A549 treated with ZK216348 at 1 μM for 4 hours (cell line): ENCODE measurements around the gene BORCS5. TPM values are rescaled to one million over a fixed set of nuclear protein-coding genes. Genes with fewer than 3 reads are reported as not detected.

Experiments
- total RNA-seq: library from RNA; stranded (reverse); fragments of 200-300 nt; extraction: Qiagen RNA extraction; gene quantifications from 5 replicates; pipeline ENCODE4 v1.2.3, GENCODE V29; 2022; ENCODE audit warnings: low read depth

The BORCS5 gene
- total RNA-seq, result 10.0 to 11.7 TPM (median 10.4 TPM) in 5 replicates

DNA sequence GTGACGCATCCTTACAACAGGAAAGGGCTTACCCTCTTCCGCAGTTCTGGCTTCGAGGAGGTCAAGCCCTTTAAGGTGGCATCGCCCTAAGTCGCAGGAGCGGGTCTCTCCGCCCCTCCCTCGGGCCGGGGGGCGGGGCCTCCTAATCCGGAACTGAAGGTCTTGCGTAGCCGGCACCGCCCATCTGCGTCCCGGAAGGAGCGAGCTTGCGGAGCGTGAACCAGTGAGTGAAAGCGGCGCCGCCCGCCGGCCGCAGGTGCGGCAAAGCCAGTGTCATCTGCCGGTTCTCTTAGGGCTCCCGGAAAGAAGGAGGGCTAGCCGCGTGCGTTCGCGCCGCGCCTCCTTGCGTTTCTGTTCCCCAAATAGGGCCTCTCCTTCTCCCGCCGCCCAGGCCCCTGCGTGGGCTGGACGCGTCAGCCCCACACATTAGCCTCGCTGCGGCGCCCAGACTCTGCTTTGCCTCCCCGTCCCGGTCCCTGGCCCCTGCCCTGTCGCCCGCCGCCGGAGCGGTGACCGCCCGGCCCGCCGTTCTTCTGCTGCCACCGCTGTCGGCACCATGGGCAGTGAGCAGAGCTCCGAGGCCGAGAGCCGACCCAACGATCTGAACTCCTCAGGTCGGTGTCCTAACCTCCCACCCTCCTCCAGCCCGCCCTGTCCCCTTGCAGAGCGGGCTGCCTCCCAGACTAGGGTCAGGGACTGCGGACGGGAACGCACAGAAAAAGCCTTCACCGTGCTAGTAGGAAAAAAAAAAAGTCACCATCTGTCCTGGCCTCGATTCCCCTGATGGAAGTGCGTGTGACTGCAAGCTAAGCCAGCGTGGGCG, at the start of gene BORCS5:
TSS of gene BORCS5 (plus strand) at position 183 of the 823 bp plus-strand sequence. CDS start at position 557, 374 bp downstream.

DNA sequence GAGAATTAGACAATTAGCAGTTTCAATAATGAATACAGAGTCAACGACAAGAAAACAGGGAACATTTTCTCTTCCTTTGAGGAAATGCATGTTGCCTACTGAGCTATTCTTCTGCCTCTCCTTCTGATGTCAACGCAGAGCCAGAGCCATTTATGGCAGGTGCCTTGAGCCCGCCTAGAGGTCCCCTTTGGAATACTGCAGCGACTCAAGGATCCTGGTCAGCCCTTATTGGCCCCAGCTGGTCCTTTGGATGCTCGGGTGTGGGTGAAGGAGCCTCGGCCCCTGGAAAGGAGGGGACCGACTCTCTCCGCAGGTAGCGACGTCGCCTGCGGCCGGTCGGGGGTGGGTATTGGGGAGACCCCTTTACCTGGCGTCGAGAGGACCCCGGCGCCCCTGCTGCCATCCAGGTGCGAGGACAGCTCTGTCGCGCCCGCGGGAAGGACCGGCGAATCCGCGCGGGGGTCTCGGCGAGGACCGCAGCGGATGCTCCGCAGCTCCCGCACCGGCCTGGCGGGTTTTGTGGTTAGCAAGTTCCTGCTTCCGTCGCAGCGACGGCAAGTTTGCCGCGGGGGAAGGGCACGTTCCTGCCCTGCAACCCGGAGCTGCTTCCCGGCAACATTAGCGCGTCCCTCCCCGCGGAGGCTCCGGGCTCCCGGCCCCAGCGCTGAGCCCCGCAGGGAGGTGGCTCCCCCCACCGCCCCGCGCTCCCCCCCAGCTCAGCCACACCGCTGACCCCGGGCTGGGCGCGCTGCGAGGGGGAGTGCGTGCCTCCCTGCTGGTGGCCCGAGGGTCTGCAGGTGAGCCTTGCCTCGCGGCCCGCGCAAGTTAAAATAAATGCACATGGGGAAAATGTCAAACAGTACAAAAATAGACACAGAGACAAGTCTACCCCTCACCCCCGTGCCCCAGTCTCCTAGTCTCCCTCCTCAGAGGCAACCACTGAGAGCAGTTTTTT, 6.9 kb upstream of the BORCS5 start, which contains the start of gene MANSC1:
TSS of gene MANSC1 (minus strand) at position 532 of the 955 bp plus-strand sequence. CDS start 6,928 bp downstream, outside the sequence.

Other genes with a start within 250 kb of the BORCS5 start
- 12.6 to 21.9 TPM (median 14.9 TPM) in 5 replicates for gene LRP6, start 90.0 kb upstream of the BORCS5 start, total RNA-seq
- gene MANSC1, start 6.8 kb upstream of the BORCS5 start, total RNA-seq, result 3.6 to 4.3 TPM (median 3.7 TPM) in 5 replicates
- 9.5 to 12.1 TPM (median 9.9 TPM) in 5 replicates for gene DUSP16, start 205.8 kb downstream of the BORCS5 start, total RNA-seq